Measurements from ENCODE around the gene TUBGCP2.

DNA sequence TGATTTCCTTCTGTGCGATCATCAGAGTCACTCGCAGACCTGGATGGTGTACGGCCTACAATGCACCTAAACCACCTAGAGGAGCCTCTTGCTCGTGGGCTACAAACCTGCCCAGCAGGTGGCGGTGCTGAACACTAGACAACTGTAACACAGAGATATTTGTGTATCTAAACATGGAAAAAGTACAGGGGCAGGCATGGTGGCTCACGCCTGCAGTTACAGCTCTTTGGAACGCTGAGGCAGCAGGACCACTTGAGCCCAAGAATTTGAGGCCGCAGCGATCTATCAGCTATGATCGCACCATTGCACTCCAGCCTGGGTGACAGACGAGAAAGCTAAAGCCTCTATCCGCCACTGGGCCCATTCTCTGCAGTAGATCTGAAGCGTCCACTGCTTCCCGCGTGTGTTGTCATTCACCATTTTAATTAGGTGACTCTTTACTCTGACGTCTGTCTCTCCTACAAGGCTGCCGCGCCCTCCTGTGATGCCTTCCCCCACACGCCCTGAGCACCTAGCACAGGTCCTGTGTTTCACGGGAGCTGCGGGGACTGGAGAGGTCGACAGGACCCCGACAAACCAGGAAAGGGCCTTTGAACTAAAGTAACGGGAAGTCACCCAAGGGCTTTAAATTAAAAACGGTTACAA lies 774 bp downstream of the TUBGCP2 start:
- TF ChIP-seq, protein P1, sequence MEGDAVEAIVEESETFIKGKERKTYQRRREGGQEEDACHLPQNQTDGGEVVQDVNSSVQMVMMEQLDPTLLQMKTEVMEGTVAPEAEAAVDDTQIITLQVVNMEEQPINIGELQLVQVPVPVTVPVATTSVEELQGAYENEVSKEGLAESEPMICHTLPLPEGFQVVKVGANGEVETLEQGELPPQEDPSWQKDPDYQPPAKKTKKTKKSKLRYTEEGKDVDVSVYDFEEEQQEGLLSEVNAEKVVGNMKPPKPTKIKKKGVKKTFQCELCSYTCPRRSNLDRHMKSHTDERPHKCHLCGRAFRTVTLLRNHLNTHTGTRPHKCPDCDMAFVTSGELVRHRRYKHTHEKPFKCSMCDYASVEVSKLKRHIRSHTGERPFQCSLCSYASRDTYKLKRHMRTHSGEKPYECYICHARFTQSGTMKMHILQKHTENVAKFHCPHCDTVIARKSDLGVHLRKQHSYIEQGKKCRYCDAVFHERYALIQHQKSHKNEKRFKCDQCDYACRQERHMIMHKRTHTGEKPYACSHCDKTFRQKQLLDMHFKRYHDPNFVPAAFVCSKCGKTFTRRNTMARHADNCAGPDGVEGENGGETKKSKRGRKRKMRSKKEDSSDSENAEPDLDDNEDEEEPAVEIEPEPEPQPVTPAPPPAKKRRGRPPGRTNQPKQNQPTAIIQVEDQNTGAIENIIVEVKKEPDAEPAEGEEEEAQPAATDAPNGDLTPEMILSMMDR (IDR thresholded peaks at IDR 0.05; ENCODE audit: low read depth, low read length, poor library complexity, severe bottlenecking), result peak; percentile 85
- no peak for TF ChIP-seq EZH2phosphoT487 (IDR thresholded peaks at IDR 0.05; ENCODE audit: borderline replicate concordance, low read length)
